ENCODE measurements around the gene IFNL3. TPM values are rescaled to one million over a fixed set of nuclear protein-coding genes. Genes with fewer than 3 reads are reported as not detected.
A peak's percentile ranks its signal among the peaks of the same experiment; 100 is the strongest.
"Not testable (repeated sequence)": the region's sequence is repeated elsewhere in the genome, so short reads cannot be mapped to it uniquely, and the experiment has no call there.

Gene IFNL3
- total RNA-seq, 1 donor from 2014 or later = not detected

GRCh38 chr19:39223703-39224279 is 21.0 kb downstream of the IFNL3 start:
- FAIRE-seq (no peak), DNase-seq (ENCODE audit: low spot score in 2 of 2) (no peak)

DNA sequence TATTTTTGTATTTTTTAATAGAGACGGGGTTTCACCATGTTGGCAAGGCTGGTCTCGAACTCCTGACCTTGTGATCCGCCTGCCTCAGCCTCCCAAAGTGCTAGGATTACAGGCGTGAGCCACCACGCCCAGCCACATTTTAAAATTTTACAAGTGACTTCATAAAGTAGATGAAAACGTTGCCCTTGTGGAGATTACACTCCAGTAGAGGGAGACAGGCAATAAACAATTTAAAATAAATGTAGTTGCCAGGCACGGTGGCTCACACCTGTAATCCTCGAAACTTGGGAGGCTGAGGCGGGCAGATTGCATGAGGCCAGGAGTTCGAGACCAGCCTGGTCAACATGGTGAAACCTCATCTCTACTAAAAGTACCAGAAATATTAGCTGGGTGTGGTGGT is 25.7 kb downstream of the IFNL3 start:
- DNase-seq (ENCODE audit: low spot score in 2 of 2); FAIRE-seq: not testable (repeated sequence)

DNA sequence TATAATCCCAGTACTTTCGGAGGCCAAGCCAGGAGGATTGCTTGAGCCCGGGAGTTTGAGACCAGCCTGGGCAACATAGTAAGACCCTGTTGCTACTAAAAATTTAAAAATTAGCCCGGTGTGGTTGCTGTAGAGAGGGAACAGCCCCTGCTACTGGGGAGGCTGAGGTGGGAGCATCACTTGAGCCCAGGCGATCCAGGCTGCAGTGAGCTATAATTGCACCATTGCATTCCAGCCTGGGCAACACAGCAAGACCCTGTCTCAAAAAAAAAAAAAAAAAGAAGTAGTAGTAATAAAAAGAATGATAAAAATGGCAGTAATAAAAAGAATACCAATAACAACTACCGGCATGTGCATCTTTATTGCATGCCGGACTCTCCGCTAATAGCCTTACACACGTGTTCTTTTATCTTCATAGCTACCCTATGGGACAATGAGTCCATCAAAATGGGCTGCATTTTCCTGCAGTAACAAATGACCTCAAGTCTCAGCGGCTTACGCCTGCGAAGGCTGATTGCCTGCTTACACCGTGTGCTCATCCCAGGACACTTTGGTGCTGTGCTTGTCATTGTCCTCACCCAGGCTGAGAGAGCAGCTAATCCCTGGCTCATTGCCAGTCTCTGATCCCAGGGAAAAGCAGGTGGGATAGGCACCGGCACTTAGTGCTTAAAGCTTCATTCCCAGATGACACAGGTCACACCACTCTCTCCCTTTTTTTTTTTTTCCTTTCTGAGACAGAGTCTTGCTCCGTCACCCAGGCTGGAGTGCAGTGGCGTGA is 26.4 kb downstream of the IFNL3 start:
- DNase-seq (ENCODE audit: low spot score in 2 of 2) (no peak), FAIRE-seq (no peak)

DNA sequence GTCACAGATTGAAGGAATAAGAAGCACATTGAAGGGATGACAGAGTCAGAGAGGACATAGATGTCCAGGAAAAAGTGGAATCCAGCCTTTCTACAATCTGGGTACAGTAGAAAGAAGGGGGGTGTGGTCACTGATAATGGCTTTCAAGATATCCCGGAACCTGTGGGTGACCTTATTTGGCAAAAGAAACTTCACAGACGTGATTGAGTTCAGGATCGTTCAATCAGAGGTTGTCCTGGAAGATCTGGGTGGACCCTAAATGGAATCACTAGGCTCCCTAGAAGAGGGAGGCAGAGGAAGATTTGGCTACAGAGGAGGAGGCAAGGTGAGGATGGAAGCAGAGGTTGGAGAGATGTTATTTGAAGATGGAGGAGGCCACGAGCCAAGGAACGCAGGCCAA is 27.7 kb downstream of the IFNL3 start:
- DNase-seq (ENCODE audit: low spot score in 2 of 2) = no peak
- FAIRE-seq = no peak

DNA sequence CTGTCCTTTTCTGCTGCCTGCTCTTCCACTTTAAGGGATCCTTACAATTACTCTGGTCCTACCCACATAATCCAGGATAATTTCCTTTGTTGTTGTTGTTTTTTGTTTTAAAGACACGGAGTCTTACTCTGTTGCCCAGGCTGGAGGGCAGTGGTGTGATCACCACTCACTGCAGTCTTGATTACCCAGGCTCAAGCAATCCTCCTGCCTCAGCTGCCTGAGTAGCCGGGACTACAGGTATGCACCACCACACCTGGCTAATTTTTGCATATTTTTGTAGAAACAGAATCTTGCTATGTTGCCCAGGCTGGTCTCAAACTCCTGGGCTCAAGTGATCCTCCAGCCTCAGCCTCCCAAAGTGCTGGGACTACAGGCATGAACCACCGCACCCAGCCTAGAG is 29.5 kb downstream of the IFNL3 start:
- not testable (repeated sequence) for FAIRE-seq

GRCh38 chr19:39212375-39212742 is 32.4 kb downstream of the IFNL3 start:
- DNase-seq (ENCODE audit: low spot score in 2 of 2) (no peak), FAIRE-seq (no peak)

More for the DNA sequence above, 29.5 kb downstream of the IFNL3 start:
- DNase-seq (ENCODE audit: low spot score in 2 of 2) = not testable (repeated sequence)

- no peak for FAIRE-seq
- no peak for DNase-seq (ENCODE audit: low spot score in 2 of 2)
Measured at GRCh38 chr19:39211731-39212374, 33.0 kb downstream of the IFNL3 start.

DNA sequence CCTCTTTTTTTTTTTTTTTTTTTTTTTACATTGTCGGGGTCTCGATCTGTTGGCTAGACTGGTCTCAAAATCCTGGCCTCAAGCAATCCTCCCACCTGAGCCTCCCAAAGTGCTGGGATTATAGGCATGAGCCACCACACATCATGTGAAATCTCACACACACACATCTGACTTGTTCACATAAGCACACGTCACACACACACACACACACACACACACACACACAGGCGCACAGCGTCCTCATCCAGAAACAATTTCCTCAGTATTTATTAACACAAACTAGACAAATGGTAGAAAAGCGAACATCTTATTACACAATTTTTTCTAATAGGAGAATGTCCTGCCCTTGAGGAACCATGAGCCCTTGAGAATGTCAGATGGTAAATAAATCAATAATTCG is 35.6 kb downstream of the IFNL3 start:
- DNase-seq (ENCODE audit: low spot score in 2 of 2) (no peak), FAIRE-seq (no peak)

- DNase-seq (ENCODE audit: low spot score in 2 of 2) (no peak), FAIRE-seq (no peak)
Measured at GRCh38 chr19:39208175-39208795, 36.5 kb downstream of the IFNL3 start.

- no peak for FAIRE-seq
- DNase-seq (ENCODE audit: low spot score in 2 of 2) = no peak
Measured at GRCh38 chr19:39207293-39207836, 37.4 kb downstream of the IFNL3 start.

GRCh38 chr19:39206122-39206521 is 38.7 kb downstream of the IFNL3 start:
- DNase-seq (ENCODE audit: low spot score in 2 of 2) (no peak), FAIRE-seq (no peak)

DNA sequence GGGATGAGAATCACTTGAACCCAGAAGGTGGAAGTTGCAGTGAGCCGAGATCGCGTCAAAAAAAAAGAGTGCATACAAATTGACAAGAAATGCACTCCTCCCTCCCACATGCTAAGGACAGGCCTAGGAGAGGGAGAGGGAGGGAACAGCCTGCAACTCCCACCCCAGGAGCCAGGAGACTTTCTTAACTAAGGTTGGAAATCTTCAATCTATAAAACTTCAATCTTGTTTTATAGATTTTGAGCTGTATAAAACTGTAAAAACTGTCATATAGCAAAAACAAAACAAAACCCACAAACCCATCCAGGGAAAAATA is 39.4 kb downstream of the IFNL3 start:
- FAIRE-seq (no peak), DNase-seq (ENCODE audit: low spot score in 2 of 2) (no peak)

DNA sequence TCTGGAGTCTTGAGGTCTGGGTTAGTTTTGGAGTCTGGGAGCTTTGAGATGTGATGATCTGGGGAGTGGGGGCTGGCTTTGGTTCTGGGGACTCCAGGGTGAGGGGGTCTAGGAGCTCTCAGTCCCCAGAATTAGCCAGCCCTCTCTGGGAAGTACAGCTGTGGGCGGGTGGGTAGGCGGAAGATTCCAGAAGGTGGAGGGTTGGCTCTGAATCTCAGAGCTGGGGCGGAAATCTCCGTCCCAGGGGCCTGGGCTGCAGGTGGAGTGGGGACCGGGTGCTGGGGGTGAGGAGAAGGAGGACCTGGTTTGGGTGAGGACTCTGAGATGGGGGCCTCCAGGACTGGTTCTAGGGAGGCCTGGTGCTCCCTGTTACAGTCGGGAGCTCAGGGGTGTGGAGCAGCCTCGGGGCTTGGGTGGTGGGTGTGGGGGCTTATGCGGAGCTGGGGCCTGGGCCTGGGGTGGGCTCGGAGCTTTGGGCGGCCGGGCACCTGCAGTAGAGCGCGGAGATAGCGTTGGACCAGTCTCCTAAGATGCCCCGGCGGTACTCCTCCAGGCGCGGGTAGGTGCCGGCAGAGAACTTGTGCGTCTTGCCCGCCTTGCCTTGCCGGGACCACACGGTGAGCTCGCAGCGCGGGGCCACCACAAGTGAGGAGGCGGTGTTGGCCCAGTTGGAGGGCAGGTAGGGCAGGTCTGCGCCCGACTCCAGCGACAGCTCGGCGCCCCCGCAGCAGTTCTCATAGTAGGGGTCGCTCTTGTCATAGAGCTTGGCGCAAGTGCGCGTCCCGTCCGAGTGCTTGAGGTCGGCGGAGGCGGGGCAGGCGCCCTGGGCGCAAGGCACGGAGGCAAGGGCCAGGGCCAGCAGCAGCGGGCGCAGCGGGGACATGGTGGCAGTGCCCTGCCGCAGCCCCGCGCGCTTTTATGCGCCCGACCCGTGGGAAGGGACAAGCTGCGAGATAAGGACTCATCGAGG is 41.1 kb downstream of the IFNL3 start, which contains the start of gene SYCN:
Gene SYCN (minus strand): TSS at position 892 of the 970 bp plus-strand sequence. CDS start 9 bp downstream, at position 883.
- FAIRE-seq (no peak), DNase-seq (ENCODE audit: low spot score in 2 of 2) (no peak)

DNA sequence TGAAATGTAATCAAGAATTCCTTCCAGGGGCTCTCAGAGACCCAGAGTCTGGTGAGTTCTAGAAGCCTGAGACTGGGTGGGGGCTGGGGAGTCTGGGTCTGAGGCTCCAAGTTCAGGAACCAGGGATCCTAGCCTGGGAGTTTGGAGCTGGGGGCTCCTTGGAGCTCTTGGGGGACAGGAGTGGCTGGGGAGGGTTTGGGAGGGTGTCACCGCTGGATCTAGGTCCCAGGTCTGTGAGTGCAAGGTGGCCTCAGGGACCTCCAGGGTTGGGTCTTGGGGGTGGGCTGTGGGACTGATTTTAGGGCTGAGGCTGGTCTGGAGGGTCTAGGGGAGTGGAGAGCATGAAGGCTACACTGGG is 41.8 kb downstream of the IFNL3 start:
- FAIRE-seq = no peak
- DNase-seq (ENCODE audit: low spot score in 2 of 2) = no peak

- FAIRE-seq (no peak), DNase-seq (ENCODE audit: low spot score in 2 of 2) (no peak)
Measured at GRCh38 chr19:39200803-39201115, 44.0 kb downstream of the IFNL3 start.

DNA sequence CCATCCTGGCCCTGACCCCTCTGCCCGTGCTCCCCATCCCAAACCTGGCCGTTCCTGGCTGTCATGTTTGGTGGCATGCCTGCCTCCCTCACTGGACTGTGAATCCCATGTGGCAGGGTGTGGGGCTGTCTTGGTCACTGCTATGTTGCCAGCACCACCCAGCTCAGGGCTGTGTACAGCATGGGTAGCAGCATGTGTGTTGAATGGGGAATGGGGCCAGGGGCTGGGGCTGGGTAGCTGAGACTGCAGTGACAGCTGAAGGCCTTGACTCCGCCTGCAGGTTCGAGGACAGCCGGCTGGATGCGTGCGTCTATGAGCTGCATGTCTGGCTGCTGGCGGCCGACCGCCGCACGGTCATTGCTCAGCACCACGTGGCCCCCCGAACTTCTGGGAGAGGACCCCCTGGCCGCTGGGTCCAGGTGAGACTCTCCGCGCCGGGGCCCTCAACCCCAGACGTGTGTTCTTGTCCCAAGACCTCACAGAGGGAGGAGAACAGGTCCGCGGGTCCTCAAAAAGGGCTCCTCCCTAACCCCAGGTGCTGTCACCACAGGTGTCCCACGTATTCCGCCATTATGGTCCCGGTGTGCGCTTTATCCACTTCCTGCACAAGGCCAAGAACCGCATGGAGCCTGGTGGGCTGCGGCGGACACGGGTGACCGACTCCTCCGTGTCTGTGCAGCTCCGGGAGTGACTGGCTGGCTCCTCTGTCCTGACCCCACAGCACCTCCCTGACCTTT is 44.6 kb downstream of the IFNL3 start:
- no peak for FAIRE-seq

GRCh38 chr19:39199025-39199424 is 45.8 kb downstream of the IFNL3 start:
- DNase-seq (ENCODE audit: low spot score in 2 of 2) = peak; percentile 62 to 78
- no peak for FAIRE-seq

More for the DNA sequence above, 44.6 kb downstream of the IFNL3 start:
- DNase-seq (ENCODE audit: low spot score in 2 of 2) = no peak

DNA sequence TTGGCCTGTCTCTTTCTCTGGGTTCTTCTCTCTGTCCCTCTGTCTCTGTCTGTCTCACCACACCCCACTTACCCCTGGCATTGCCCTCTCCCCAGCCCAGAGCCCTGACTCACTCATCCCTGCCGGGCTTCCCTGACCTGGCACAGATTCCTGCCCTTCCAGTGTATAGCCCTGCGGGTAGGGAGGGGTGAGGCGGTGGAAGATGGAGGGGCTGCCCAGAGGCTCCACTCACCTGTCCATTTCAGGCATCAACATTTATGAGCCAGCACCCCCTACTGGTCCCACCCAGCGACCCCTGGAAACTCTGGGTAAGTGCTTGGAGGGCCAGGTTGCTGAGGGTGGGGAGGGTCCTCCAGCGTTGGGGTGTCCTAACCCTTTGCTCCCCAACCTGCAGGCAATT is 47.0 kb downstream of the IFNL3 start:
- FAIRE-seq (no peak), DNase-seq (ENCODE audit: low spot score in 2 of 2) (no peak)

DNA sequence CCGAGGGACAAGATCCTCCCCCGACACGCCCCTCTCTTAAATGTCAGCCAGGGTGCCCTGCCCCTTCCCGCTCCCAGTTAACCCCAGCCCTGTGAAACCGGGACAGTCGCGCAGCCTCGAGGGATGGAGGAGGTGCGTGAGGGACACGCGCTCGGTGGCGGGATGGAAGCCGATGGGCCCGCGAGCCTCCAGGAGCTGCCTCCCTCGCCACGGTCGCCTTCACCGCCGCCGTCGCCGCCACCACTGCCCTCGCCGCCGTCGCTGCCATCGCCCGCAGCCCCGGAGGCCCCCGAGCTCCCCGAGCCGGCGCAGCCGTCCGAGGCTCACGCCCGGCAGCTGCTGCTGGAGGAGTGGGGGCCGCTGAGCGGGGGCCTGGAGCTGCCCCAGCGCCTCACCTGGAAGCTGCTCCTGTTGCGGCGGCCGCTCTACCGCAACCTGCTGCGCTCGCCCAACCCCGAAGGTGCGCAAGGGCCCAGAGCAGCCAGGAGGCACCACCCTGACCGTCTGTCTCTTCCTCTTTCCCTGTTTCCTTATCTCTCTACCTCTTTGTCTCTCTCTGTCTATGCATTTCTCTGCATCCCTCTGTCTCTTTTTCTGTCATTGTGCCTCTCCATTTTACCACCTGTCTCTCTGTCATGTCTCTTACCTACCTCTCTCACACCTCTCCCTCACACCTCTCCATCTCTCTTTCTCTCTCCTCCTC is 47.8 kb downstream of the IFNL3 start, which contains the start of gene NCCRP1:
Gene NCCRP1 (plus strand): TSS at position 105 of the 703 bp plus-strand sequence. CDS start 19 bp downstream, at position 124.
- DNase-seq (ENCODE audit: low spot score in 2 of 2) = no peak

More for the DNA sequence above, 47.8 kb downstream of the IFNL3 start, which contains the start of gene NCCRP1:
- FAIRE-seq = no peak

All from frontal cortex (tissue), 4 donors.